Loucy (cell line): ENCODE results near the gene SLC7A1.

Experiments used
- H2AFZ ChIP-seq: fragments of 200-600 bp; sonication (generic); 2 replicates; pipeline ENCODE4 v1.6.0; 2016; ENCODE audit warnings: antibody characterized with exemption, mild to moderate bottlenecking, low read length, moderate library complexity
- H3F3A ChIP-seq: fragments of 200-600 bp; 2 replicates; pipeline ENCODE4 v1.6.0; 2016; ENCODE audit warnings: antibody characterized with exemption, low read depth, mild to moderate bottlenecking
- H3K27me3 ChIP-seq: fragments of 200-600 bp; sonication (generic); 2 replicates; pipeline ENCODE4 v1.6.1; 2014; ENCODE audit warnings: low read length, mild to moderate bottlenecking; ENCODE audit not compliant: insufficient read depth, poor library complexity, severe bottlenecking
- H3K36me3 ChIP-seq: fragments of 200-600 bp; sonication (generic); 2 replicates; pipeline ENCODE4 v1.6.1; 2016; ENCODE audit warnings: low read length; ENCODE audit not compliant: insufficient read depth
- H3K4me1 ChIP-seq: fragments of 200-600 bp; sonication (generic); 2 replicates; pipeline ENCODE4 v1.5.1; 2014; ENCODE audit warnings: low read length, mild to moderate bottlenecking; ENCODE audit not compliant: insufficient read depth, poor library complexity, severe bottlenecking
- H3K4me2 ChIP-seq: fragments of 200-600 bp; sonication (generic); 2 replicates; pipeline ENCODE4 v1.6.0; 2014; ENCODE audit warnings: antibody characterized with exemption, low read length, low read depth, mild to moderate bottlenecking; ENCODE audit not compliant: poor library complexity, severe bottlenecking
- H3K4me3 ChIP-seq: fragments of 200-600 bp; sonication (generic); 2 replicates; pipeline ENCODE4 v1.5.1; 2014; ENCODE audit warnings: low read length, mild to moderate bottlenecking, mixed read lengths; ENCODE audit not compliant: poor library complexity, severe bottlenecking
- H3K79me2 ChIP-seq: fragments of 200-600 bp; sonication (generic); 2 replicates; pipeline ENCODE4 v1.6.1; 2014; ENCODE audit warnings: low read length; ENCODE audit not compliant: insufficient read depth
- H3K9ac ChIP-seq: fragments of 200-600 bp; sonication (generic); 2 replicates; pipeline ENCODE4 v1.6.0; 2014; ENCODE audit warnings: mild to moderate bottlenecking, low read depth, low read length, moderate library complexity; ENCODE audit not compliant: poor library complexity, severe bottlenecking
- H3K9me2 ChIP-seq: fragments of 200-600 bp; sonication (generic); replicated peaks from 2 replicates; pipeline ENCODE4 v1.6.1; 2016; ENCODE audit warnings: low read depth, low read length, mixed read lengths
- H3K9me3 ChIP-seq: fragments of 200-600 bp; sonication (generic); 2 replicates; pipeline ENCODE4 v1.6.1; 2014; ENCODE audit warnings: mild to moderate bottlenecking, antibody characterized with exemption, low read length, low read depth; ENCODE audit not compliant: insufficient read depth
- H4K20me1 ChIP-seq: fragments of 200-600 bp; sonication (generic); 2 replicates; pipeline ENCODE4 v1.6.0; 2014; ENCODE audit warnings: antibody characterized with exemption, low read length, mild to moderate bottlenecking; ENCODE audit not compliant: insufficient read depth, poor library complexity, severe bottlenecking
- EZH2phosphoT487 ChIP-seq: fragments of 200-600 bp; IDR thresholded peaks from 2 replicates; pipeline ENCODE4 v1.6.1; 2018; ENCODE audit warnings: antibody characterized with exemption, mild to moderate bottlenecking, moderate library complexity, borderline replicate concordance
- TF ChIP-seq, protein P1 (sequence below): fragments of 200-600 bp; sonication (generic); conservative IDR thresholded peaks from 2 replicates; pipeline ENCODE4 v1.5.1; 2014; ENCODE audit warnings: mild to moderate bottlenecking, antibody characterized with exemption, low read length

SLC7A1 gene

DNA sequence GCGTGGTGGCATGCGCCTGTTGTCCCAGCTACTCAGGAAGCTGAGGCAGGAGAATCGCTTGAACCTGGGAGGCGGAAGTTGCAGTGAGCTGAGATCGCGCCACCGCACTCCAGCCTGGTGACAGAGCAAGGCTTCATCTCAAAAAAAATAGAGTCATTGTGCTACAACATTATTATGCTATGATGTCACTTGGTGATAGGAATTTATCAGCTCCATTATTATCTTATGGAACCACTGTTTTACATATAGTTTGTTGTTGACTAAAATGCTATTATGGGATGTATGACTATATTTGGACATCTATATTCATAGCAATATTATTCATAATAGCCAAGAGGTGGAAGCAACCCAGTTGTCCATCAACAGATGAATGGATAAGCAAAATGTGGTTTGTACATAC lies 26.4 kb upstream of the SLC7A1 start:
- TF ChIP-seq, protein P1, sequence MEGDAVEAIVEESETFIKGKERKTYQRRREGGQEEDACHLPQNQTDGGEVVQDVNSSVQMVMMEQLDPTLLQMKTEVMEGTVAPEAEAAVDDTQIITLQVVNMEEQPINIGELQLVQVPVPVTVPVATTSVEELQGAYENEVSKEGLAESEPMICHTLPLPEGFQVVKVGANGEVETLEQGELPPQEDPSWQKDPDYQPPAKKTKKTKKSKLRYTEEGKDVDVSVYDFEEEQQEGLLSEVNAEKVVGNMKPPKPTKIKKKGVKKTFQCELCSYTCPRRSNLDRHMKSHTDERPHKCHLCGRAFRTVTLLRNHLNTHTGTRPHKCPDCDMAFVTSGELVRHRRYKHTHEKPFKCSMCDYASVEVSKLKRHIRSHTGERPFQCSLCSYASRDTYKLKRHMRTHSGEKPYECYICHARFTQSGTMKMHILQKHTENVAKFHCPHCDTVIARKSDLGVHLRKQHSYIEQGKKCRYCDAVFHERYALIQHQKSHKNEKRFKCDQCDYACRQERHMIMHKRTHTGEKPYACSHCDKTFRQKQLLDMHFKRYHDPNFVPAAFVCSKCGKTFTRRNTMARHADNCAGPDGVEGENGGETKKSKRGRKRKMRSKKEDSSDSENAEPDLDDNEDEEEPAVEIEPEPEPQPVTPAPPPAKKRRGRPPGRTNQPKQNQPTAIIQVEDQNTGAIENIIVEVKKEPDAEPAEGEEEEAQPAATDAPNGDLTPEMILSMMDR: no peak
- no peak for TF ChIP-seq EZH2phosphoT487
- Histone ChIP-seq H4K20me1 (no peaks in the 10 kb centered on the region), H3K79me2 (no peaks in the 10 kb centered on the region), H3K9me3 (no peaks in the 10 kb centered on the region; the same call in 1 of the 2 replicates), H3K9ac (no peak overlapping the region), H3K27me3 (no peaks in the 10 kb centered on the region), H3K4me2 (no peak overlapping the region), H2AFZ (no peak overlapping the region), H3K9me2 (no peaks in the 10 kb centered on the region), H3K4me3 (no peak overlapping the region), H3F3A (no peaks in the 10 kb centered on the region), H3K36me3 (no peaks in the 10 kb centered on the region), H3K4me1 (no peaks in the 10 kb centered on the region)

DNA sequence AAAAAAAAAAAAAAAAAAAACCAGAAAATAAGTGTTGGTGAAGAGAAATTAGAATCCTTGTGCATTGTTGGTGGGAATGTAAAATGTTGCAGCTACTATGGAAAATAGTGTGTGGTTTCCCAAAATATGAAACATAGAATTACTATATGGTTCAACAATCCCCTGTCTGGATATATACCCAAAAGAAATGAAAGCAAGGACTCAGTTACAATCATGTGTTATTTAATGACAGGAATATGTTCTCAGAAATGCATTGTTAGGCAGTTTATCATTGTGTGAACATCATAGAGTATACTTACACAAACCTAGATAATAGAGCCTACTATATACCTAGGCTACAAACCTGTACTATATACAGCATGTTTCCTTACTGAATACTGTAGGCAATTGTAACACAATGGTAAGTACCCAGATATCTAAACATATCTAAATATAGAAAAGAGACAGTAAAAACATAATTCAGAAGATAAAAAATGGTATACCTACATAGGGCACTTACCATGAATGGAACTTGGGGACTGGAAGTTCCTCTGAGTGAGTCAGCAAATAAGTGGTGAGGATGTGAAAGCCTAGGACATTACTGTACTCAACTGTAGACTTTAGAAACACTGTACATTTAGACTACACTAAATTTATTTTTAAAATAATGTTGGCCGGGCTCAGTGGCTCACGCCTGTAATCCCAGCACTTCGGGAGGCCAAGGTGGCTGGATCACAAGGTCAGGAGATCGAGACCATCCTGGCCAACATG lies 25.7 kb upstream of the SLC7A1 start:
- no peaks in the 10 kb centered on the region for H4K20me1 ChIP-seq
- no peak overlapping the region for H3K9ac ChIP-seq
- H3K4me3 ChIP-seq: no peak overlapping the region
- no peaks in the 10 kb centered on the region for H3K9me2 ChIP-seq
- H2AFZ ChIP-seq: no peak overlapping the region
- H3K9me3 ChIP-seq: no peaks in the 10 kb centered on the region; the same call in 1 of the 2 replicates
- no peaks in the 10 kb centered on the region for H3F3A ChIP-seq
- TF ChIP-seq, protein P1: no peak
- TF ChIP-seq EZH2phosphoT487: no peak
- no peaks in the 10 kb centered on the region for H3K79me2 ChIP-seq
- H3K27me3 ChIP-seq: no peaks in the 10 kb centered on the region
- no peak overlapping the region for H3K4me2 ChIP-seq
- no peaks in the 10 kb centered on the region for H3K4me1 ChIP-seq
- no peaks in the 10 kb centered on the region for H3K36me3 ChIP-seq

DNA sequence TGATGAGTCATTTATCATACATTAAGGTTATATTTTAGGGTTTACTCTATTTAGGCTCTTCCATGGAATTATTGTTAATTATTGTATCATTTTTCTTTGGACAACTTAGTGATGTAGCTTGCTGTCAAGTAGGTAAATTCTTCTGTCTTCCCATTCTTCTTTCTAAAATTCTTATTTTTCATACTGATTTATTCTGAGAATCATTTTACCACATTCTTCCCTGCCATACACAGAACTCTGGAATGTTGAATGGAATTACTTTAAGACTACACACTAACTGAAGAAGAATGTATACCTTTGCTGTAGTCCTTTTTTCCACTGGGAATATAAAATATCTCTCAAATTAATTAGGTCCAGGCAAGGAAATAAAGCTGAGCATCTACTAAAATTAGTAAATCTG lies 24.5 kb upstream of the SLC7A1 start:
- Histone ChIP-seq H3K27me3 (no peaks in the 10 kb centered on the region), H2AFZ (no peak overlapping the region), H3K4me1 (no peaks in the 10 kb centered on the region), H3K9me3 (no peaks in the 10 kb centered on the region), H3K79me2 (no peaks in the 10 kb centered on the region), H4K20me1 (no peaks in the 10 kb centered on the region), H3K36me3 (no peaks in the 10 kb centered on the region), H3K9me2 (no peaks in the 10 kb centered on the region), H3K4me3 (no peak overlapping the region), H3K9ac (no peak overlapping the region), H3F3A (no peaks in the 10 kb centered on the region), H3K4me2 (no peak overlapping the region)
- TF ChIP-seq, protein P1: no peak
- no peak for TF ChIP-seq EZH2phosphoT487
